Lower leg skin (tissue), 4 donors: ENCODE data around the gene PNLIPRP1. TPM values are rescaled to one million over a fixed set of nuclear protein-coding genes. Genes with fewer than 3 reads are reported as not detected.

Experiments
- DNase-seq, 2 donors: peaks; one replicate each; pipeline ENCODE4 v3.0.0-alpha.2; 2019; ENCODE audit warnings: low spot score in 2 of 2
- H3K4me3 ChIP-seq: fragments of 200-600 bp; sonication (generic); 2 replicates; pipeline ENCODE4 v1.5.1; 2017; ENCODE audit warnings: mild to moderate bottlenecking, low read depth; ENCODE audit not compliant: poor library complexity, severe bottlenecking
- POLR2A ChIP-seq, 2 donors: fragments of 450-650 bp; IDR thresholded peaks; one replicate each; pipeline ENCODE4 v1.6.1; 2016 to 2017; ENCODE audit warnings: antibody characterized with exemption in 2 of 2, mild to moderate bottlenecking in 1 of 2, moderate library complexity in 1 of 2
- WGBS, 2 donors: methylation state at CpG; one replicate each; pipeline ENCODE4 v1.1.5; 2018; 5-methylcytosine and 5-hydroxymethylcytosine counted together
- intact Hi-C: fragments of 100-400 bp; cut with DNase I; formaldehyde crosslinking; loops from one replicate; pipeline ENCODE4 v1.15.0; 2023; ENCODE audit warnings: low total_unique reads
- total RNA-seq, 4 donors: library from RNA; depleted of rRNA; stranded (reverse); fragments of >200 nt; gene quantifications; one replicate each; pipeline ENCODE4 v1.1.0, GENCODE V29; 2016
- TF ChIP-seq, protein P1 (sequence below), 3 donors: fragments of 450-650 bp; IDR thresholded peaks; one replicate each; pipeline ENCODE4 v1.5.1; 2016; ENCODE audit warnings: antibody characterized with exemption in 3 of 3, mild to moderate bottlenecking in 3 of 3, moderate library complexity in 2 of 3

Gene PNLIPRP1
- total RNA-seq, 4 donors from 2014 or later, result not detected

- TF ChIP-seq, protein P1, sequence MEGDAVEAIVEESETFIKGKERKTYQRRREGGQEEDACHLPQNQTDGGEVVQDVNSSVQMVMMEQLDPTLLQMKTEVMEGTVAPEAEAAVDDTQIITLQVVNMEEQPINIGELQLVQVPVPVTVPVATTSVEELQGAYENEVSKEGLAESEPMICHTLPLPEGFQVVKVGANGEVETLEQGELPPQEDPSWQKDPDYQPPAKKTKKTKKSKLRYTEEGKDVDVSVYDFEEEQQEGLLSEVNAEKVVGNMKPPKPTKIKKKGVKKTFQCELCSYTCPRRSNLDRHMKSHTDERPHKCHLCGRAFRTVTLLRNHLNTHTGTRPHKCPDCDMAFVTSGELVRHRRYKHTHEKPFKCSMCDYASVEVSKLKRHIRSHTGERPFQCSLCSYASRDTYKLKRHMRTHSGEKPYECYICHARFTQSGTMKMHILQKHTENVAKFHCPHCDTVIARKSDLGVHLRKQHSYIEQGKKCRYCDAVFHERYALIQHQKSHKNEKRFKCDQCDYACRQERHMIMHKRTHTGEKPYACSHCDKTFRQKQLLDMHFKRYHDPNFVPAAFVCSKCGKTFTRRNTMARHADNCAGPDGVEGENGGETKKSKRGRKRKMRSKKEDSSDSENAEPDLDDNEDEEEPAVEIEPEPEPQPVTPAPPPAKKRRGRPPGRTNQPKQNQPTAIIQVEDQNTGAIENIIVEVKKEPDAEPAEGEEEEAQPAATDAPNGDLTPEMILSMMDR (IDR thresholded peaks at IDR 0.05), result no peak
- TF ChIP-seq POLR2A (IDR thresholded peaks at IDR 0.05), result no peak
- H3K4me3 ChIP-seq, result no peak overlapping the region
- DNase-seq, result peak in 1 of 2 donors; percentile 69
- 74 to 76% methylated on average over 3 of the region's 3 CpGs for WGBS, 2 donors
- intact Hi-C loops, result no loop called here
Observed at GRCh38 chr10:116611153-116611545, 20.4 kb downstream of the PNLIPRP1 start.

GRCh38 chr10:116612107-116612769 is 21.5 kb downstream of the PNLIPRP1 start:
- no peak for TF ChIP-seq POLR2A (IDR thresholded peaks at IDR 0.05)
- TF ChIP-seq, protein P1 (IDR thresholded peaks at IDR 0.05), result no peak
- intact Hi-C loops, result no loop called here
- peak in 1 of 2 donors; percentile 26 for DNase-seq
- WGBS, 2 donors, result 85 to 88% methylated on average over 8 of the region's 8 CpGs
- H3K4me3 ChIP-seq, result no peak overlapping the region

DNA sequence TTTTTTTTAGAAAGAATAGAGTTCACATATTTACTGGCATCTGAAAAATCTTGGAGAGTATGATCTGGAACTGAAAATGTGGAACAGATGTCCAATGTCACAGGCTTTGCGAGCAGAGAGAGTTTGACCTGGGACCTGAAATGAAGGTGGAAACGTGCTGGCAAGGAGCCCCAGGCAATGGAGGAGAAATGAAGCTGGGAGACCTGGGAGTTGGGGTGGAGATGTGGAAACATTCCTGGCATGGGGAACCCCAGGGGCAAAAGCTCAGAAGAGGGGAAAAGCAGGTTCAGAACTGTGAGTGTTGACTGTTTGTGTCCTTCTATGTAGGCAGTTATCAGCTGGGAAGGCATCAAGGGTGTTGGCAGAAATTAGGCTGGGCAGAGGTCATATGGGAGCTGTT is 22.7 kb downstream of the PNLIPRP1 start:
- DNase-seq, result peak in 1 of 2 donors; percentile 56
- intact Hi-C loops, result no loop called here
- 39 to 43% methylated on average over 2 of the region's 2 CpGs for WGBS, 2 donors
- no peak overlapping the region for H3K4me3 ChIP-seq
- no peak for TF ChIP-seq POLR2A (IDR thresholded peaks at IDR 0.05)
- TF ChIP-seq, protein P1 (IDR thresholded peaks at IDR 0.05), result no peak

- 49 to 62% methylated on average over 2 of the region's 2 CpGs for WGBS, 2 donors
- intact Hi-C loops, result no loop called here
- no peak for DNase-seq
- TF ChIP-seq POLR2A (IDR thresholded peaks at IDR 0.05), result no peak
- TF ChIP-seq, protein P1 (IDR thresholded peaks at IDR 0.05), result no peak
- H3K4me3 ChIP-seq, result no peak overlapping the region
Observed at GRCh38 chr10:116614796-116615195, 24.0 kb downstream of the PNLIPRP1 start.

DNA sequence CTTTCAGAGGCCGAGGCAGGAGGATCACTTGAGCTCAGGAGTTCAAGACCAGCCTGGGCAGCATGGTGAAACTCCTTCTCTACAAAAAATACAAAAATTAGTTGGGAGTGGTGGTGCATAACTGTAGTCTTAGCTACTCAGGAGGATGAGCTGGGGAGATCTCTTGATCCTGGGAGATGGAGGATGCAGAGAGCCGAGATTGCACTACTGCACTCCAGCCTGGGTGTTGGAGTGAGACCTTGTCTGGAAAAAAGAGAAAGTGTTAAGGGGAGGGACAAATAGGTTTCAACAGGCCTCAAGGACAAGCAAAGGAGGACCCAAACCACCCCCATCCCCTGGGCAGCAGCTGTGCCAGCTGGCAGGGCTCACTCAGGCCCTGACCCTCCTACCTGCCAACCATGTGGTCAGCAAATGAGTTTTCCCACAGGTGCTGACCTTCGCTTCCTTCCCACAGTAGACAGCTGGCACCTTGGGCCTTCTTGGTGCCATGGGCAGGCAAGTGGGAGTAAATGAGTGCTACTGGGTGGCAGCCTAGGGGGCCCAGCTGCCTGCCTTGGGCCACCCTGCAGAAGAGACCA is 24.5 kb downstream of the PNLIPRP1 start:
- WGBS, 2 donors, result 91 to 93% methylated on average over 3 of the region's 3 CpGs
- TF ChIP-seq POLR2A (IDR thresholded peaks at IDR 0.05), result no peak
- TF ChIP-seq, protein P1 (IDR thresholded peaks at IDR 0.05), result no peak

More for the DNA sequence above, 24.5 kb downstream of the PNLIPRP1 start:
- peak in 1 of 2 donors; percentile 49 for DNase-seq
- intact Hi-C loops, result no loop called here
- H3K4me3 ChIP-seq, result no peak overlapping the region
